Spleen (tissue), 11 donors: Measurements from ENCODE around the gene USP35. TPM values are rescaled to one million over a fixed set of nuclear protein-coding genes. Genes with fewer than 3 reads are reported as not detected.
A peak's percentile ranks its signal among the peaks of the same experiment; 100 is the strongest.

ENCODE experiments used
- DNase-seq: peaks from one replicate; pipeline ENCODE4 v3.0.0-alpha.2; 2020
- H3K27ac ChIP-seq, 8 donors: fragments of 200-600 bp; sonication (generic) in 7 of 8; 1 replicate in 4 of 8; 2 replicates in 4 of 8; pipeline versions ENCODE4 v1.5.0 to v1.8.0; 2016 to 2021; ENCODE audit warnings: inconsistent platforms in 4 of 8, mild to moderate bottlenecking in 4 of 8, moderate library complexity in 1 of 8
- H3K27me3 ChIP-seq, 7 donors: fragments of 200-600 bp; sonication (generic) in 6 of 7; replicated peaks in 1 of 7; 1 replicate in 4 of 7; 2 replicates in 3 of 7; pipeline versions ENCODE4 v1.5.0 to v1.8.0; 2016 to 2021; ENCODE audit warnings: inconsistent platforms in 3 of 7, mild to moderate bottlenecking in 1 of 7
- H3K36me3 ChIP-seq, 6 donors: fragments of 200-600 bp; sonication (generic) in 5 of 6; 1 replicate in 4 of 6; 2 replicates in 2 of 6; pipeline versions ENCODE4 v1.5.0 to v1.8.0; 2016 to 2021; ENCODE audit warnings: inconsistent platforms in 2 of 6
- H3K4me1 ChIP-seq, 6 donors: fragments of 200-600 bp; sonication (generic) in 5 of 6; 1 replicate in 3 of 6; 2 replicates in 3 of 6; pipeline versions ENCODE4 v1.5.0 to v1.8.0; 2016 to 2021; ENCODE audit warnings: inconsistent platforms in 3 of 6
- H3K4me3 ChIP-seq, 8 donors: fragments of 200-600 bp; sonication (generic) in 7 of 8; 1 replicate in 4 of 8; 2 replicates in 4 of 8; pipeline versions ENCODE4 v1.5.0 to v1.8.0; 2016 to 2021; ENCODE audit warnings: inconsistent platforms in 4 of 8, mild to moderate bottlenecking in 4 of 8, moderate library complexity in 2 of 8
- H3K9me3 ChIP-seq, 8 donors: fragments of 200-600 bp; sonication (generic) in 7 of 8; 1 replicate in 4 of 8; 2 replicates in 4 of 8; pipeline versions ENCODE4 v1.5.0 to v1.8.0; 2016 to 2021; ENCODE audit warnings: inconsistent platforms in 4 of 8
- POLR2A ChIP-seq, 3 donors: fragments of 450-650 bp; IDR thresholded peaks; one replicate each; pipeline ENCODE4 v1.5.1; 2017; ENCODE audit warnings: antibody characterized with exemption in 3 of 3, mild to moderate bottlenecking in 1 of 3
- POLR2AphosphoS5 ChIP-seq, 3 donors: sonication (generic); formaldehyde crosslinking; IDR thresholded peaks; one replicate each; pipeline ENCODE4 v1.5.1; 2017; ENCODE audit warnings: antibody characterized with exemption in 3 of 3
- WGBS, 5 donors: extraction: QIAGEN DNeasy Blood & Tissue Kit in 3 of 5; methylation state at CpG; one replicate each; pipeline versions ENCODE4 v1.1.5 to v1.1.7; 2013 to 2018; 5-methylcytosine and 5-hydroxymethylcytosine counted together
- intact Hi-C: fragments of 100-400 bp; cut with DNase I; formaldehyde crosslinking; loops from one replicate; pipeline ENCODE4 v1.15.0; 2023; ENCODE audit warnings: low total_unique reads
- polyA plus RNA-seq, 3 donors: library from polyadenylated mRNA; stranded (reverse); fragments of 200-250 nt; gene quantifications; one replicate each; pipeline ENCODE4 v1.2.1, GENCODE V29; 2013
- total RNA-seq, 7 donors: library from RNA; depleted of rRNA in 3 of 7; stranded (reverse); fragments of >200 nt in 3 of 7; fragmentation: NEBNext Ultra II Directional in 4 of 7; extraction: Animal tissue kit (Norgen Biotek cat#: 25700) in 4 of 7; gene quantifications; one replicate each; pipeline versions ENCODE4 v1.1.0 to v1.2.1, GENCODE V29; 2016 to 2021
- TF ChIP-seq, protein P1 (sequence below), 11 experiments: fragments of 200-600 bp in 7 of 11; fragments of 450-650 bp in 4 of 11; sonication (generic) in 4 of 11; IDR thresholded peaks in 8 of 11; conservative IDR thresholded peaks in 3 of 11; 1 replicate in 7 of 11; 2 replicates in 4 of 11; pipeline versions ENCODE4 v1.4.0 to v1.8.0; 2016 to 2021; ENCODE audit warnings: antibody characterized with exemption in 11 of 11, inconsistent platforms in 4 of 11, mild to moderate bottlenecking in 1 of 11
- donor health status: healthy with polysubstance abuse.
- donor health status: DM: no; HTN: no; CAD: no; lungs with moderate emphysema.
- donor health status: DM: no; HTN: no; CAD: no.
- donor health status: Bipolar disorder and iron deficiency.
- donor health status: healthy.
- donor health status: DM: no; HTN: no; CAD: no.
- donor health status: DM: yes; HTN: yes; CAD: no.

USP35 gene
- total and polyA plus RNA-seq, 10 donors: 1.6 to 9.5 (median 6.3) TPM

DNA sequence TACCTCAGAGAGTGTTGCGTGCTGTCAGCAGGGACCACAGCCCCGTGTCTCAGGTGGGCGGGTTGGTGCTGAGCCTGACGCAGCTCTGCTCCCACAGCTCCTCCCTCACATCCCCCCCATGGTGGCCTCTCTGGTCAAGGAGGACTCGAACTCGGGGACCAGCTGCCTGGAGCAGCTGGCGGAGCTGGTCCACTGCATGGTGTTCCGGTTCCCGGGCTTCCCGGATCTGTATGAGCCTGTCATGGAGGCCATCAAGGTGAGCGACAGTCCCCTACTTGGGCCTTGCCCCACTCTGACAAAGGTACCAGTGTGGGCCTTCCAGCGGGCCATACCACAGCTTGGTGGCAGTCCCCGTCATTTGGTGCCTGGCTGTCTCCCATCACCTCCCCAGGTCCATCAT is 11.8 kb downstream of the USP35 start:
- no peak overlapping the region for H3K4me3 ChIP-seq
- H3K9me3 ChIP-seq: no peaks in the 10 kb centered on the region
- H3K27me3 ChIP-seq: no peaks in the 10 kb centered on the region
- TF ChIP-seq, protein P1, sequence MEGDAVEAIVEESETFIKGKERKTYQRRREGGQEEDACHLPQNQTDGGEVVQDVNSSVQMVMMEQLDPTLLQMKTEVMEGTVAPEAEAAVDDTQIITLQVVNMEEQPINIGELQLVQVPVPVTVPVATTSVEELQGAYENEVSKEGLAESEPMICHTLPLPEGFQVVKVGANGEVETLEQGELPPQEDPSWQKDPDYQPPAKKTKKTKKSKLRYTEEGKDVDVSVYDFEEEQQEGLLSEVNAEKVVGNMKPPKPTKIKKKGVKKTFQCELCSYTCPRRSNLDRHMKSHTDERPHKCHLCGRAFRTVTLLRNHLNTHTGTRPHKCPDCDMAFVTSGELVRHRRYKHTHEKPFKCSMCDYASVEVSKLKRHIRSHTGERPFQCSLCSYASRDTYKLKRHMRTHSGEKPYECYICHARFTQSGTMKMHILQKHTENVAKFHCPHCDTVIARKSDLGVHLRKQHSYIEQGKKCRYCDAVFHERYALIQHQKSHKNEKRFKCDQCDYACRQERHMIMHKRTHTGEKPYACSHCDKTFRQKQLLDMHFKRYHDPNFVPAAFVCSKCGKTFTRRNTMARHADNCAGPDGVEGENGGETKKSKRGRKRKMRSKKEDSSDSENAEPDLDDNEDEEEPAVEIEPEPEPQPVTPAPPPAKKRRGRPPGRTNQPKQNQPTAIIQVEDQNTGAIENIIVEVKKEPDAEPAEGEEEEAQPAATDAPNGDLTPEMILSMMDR (IDR thresholded peaks at IDR 0.05 in 8 of 11, conservative IDR thresholded peaks at IDR 0.05 in 3 of 11): no peak
- no peak for TF ChIP-seq POLR2AphosphoS5 (IDR thresholded peaks at IDR 0.05)
- no peak for TF ChIP-seq POLR2A (IDR thresholded peaks at IDR 0.05)
- peak; percentile 73 for DNase-seq
- 90 to 98% (median 97%) methylated on average over 2 to 13 of the region's 13 CpGs for WGBS, 5 donors
- intact Hi-C loops: no loop called here
- peaks cover 0 to 28% (median 14%) of the 10 kb centered on the region in 6 donors for H3K4me1 ChIP-seq
- peaks cover 0 to 58% (median 9%) of the 10 kb centered on the region in 6 donors for H3K36me3 ChIP-seq
- no peak overlapping the region for H3K27ac ChIP-seq

DNA sequence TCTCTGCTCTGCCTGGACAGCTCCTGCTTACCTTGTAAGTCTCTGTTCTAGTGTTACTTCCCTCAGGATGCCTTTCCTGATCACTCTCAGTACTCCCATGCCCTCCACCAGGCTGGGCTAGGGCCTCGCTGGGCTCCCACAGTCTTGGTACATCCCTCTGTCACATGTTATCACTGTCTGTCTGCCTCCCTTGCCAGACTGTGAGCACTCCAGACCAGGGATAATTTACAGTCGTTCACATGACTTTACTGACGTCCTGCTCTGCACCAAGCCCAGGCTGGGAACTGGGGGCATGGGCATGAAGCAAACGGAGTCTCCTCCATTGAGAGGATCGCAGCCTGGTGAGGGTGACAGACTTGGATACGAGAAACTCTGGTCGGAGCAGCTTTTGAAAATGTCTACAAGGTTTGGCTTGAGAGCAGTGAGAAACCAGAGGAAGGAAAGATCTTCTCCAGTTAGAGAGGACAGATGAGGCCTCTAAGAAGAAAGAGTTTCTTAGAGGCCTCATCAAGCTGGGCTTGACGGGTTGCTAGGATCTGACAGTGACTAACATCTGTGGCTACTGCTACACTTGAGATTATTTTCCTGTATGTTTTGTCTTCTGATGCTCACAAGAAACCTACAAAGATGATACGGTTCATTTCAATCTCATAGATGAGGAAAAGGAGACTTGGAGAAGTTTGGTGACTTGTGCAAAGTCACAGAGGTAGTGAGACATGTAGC is 12.5 kb downstream of the USP35 start:
- peaks cover 0 to 65% (median 10%) of the 10 kb centered on the region in 6 donors for H3K36me3 ChIP-seq
- intact Hi-C loops: no loop called here
- H3K4me1 ChIP-seq: peaks cover 0 to 28% (median 14%) of the 10 kb centered on the region in 6 donors
- H3K4me3 ChIP-seq: no peak overlapping the region
- TF ChIP-seq POLR2AphosphoS5 (IDR thresholded peaks at IDR 0.05) (no peak), POLR2A (IDR thresholded peaks at IDR 0.05) (no peak)
- TF ChIP-seq, protein P1 (IDR thresholded peaks at IDR 0.05 in 8 of 11, conservative IDR thresholded peaks at IDR 0.05 in 3 of 11): no peak
- H3K27me3 ChIP-seq: no peaks in the 10 kb centered on the region
- no peaks in the 10 kb centered on the region for H3K9me3 ChIP-seq
- peak; percentile 38 for DNase-seq
- WGBS, 5 donors: 87 to 91% (median 87%) methylated on average over 9 of the region's 9 CpGs
- no peak overlapping the region for H3K27ac ChIP-seq

DNA sequence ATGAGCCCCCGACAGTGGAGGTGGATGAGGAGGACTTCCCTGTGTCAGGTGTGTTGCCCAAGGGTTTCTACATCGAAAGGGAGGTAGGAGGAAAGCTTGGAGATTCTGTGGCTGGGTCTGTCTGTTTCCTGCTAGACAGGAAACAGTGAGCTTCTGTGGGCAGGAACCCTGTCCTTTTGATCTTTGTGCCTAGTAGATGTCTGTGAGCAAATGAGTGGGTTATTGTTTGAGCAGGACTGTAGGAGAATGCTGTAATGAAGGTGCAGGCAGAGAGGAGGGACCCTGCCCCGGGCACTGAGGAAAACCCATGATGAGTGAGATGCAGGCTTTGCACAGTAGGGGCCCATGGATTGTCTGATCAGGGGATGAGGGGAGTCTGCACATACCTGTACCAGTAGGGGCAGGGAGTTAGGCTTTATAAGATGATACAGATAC is 14.0 kb downstream of the USP35 start:
- Histone ChIP-seq H3K27ac (peak overlapping the region in 3 of 8 donors; percentile 24 to 61 (median 34)), H3K36me3 (peaks cover 0 to 72% (median 10%) of the 10 kb centered on the region in 6 donors), H3K4me1 (peaks cover 0 to 21% (median 14%) of the 10 kb centered on the region in 6 donors), H3K4me3 (peak overlapping the region in 2 of 8 donors; percentile 4 to 25), H3K27me3 (no peaks in the 10 kb centered on the region), H3K9me3 (no peaks in the 10 kb centered on the region)
- intact Hi-C loops: no loop called here
- TF ChIP-seq, protein P1 (IDR thresholded peaks at IDR 0.05 in 8 of 11, conservative IDR thresholded peaks at IDR 0.05 in 3 of 11): no peak
- 9 to 21% (median 17%) methylated on average over 3 of the region's 3 CpGs for WGBS, 5 donors
- DNase-seq: peak; percentile 14

DNA sequence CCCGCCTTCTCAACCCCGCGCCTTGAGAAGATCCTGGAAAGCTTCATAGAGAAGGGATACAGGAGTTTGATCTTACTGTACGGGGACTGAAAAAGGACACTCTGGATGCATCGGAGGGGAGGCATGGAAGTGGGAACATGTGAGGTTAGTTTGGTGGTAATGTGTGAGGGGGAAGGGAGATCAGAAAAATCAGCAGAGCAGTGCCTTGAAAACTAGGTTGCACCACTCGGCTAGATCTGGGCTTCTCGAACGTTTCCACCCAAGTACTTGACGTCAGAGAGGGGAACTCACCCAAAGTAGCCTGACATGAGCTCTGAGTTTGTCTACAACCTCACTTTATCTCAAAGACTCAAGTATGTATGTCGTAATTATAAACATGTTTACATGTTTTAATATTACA is 14.5 kb downstream of the USP35 start:
- intact Hi-C loops: no loop called here
- DNase-seq: peak; percentile 12
- no peaks in the 10 kb centered on the region for H3K9me3 ChIP-seq
- peaks cover 0 to 72% (median 10%) of the 10 kb centered on the region in 6 donors for H3K36me3 ChIP-seq
- WGBS, 5 donors: 56 to 71% (median 61%) methylated on average over 10 of the region's 10 CpGs
- peak overlapping the region in 3 of 8 donors; percentile 24 to 61 (median 34) for H3K27ac ChIP-seq
- peaks cover 0 to 21% (median 14%) of the 10 kb centered on the region in 6 donors for H3K4me1 ChIP-seq
- TF ChIP-seq, protein P1 (IDR thresholded peaks at IDR 0.05 in 8 of 11, conservative IDR thresholded peaks at IDR 0.05 in 3 of 11): no peak
- TF ChIP-seq POLR2A (IDR thresholded peaks at IDR 0.05) (no peak), POLR2AphosphoS5 (IDR thresholded peaks at IDR 0.05) (no peak)
- peak overlapping the region in 2 of 8 donors; percentile 4 to 25 for H3K4me3 ChIP-seq
- H3K27me3 ChIP-seq: no peaks in the 10 kb centered on the region
